CD1c-positive myeloid dendritic cell (primary cell): ENCODE results near the gene PPFIA3.

Experiments used
- DNase-seq: peaks from one replicate; pipeline ENCODE4 v3.0.0-alpha.2; 2016; ENCODE audit errors: extremely low spot score

The PPFIA3 gene

DNA sequence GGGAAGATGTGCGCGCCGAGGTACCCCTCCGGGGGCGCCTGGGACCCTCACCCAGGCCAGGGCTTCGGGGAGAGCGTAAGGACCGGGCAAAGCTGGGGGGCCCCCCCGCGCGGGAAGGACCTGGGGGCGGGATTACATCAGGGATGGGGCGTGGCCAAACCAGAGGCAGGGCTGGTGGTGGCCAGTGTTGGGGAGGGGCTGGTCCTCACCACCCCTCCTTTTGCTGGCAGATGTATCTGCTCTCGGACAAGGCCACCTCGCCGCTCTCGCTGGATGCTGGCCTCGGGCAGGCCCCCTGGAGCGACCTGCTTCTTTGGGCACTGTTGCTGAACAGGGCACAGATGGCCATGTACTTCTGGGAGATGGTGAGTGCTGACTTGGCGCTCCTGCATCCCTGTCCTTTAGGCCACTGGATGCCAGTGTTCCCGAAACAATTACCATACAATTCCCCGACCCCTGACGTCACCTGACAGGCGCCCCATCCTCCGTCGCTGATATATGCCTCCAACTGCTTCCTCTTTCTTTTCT, 63.6 kb downstream of the PPFIA3 start:
- DNase-seq, result no peak

DNA sequence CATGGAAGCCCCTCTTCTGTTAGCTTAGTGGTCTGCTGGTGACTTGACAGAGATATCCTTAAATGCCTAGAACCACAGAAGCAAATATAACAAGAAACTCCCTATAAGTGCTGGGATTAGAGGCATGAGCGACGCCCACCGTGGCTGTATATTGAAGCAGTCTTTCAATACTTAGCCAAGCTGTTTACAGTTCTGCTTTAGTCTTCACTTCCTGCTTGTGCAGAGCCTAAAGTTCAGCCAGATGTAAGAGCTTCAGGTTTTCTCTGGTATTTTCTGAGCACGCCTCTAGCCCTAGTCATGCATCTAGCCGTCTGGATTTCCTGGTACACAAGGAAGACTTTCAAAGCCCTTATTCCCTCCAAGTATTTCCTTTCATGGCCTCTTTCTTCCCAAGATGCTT, 66.8 kb downstream of the PPFIA3 start:
- peak; percentile 17 for DNase-seq

DNA sequence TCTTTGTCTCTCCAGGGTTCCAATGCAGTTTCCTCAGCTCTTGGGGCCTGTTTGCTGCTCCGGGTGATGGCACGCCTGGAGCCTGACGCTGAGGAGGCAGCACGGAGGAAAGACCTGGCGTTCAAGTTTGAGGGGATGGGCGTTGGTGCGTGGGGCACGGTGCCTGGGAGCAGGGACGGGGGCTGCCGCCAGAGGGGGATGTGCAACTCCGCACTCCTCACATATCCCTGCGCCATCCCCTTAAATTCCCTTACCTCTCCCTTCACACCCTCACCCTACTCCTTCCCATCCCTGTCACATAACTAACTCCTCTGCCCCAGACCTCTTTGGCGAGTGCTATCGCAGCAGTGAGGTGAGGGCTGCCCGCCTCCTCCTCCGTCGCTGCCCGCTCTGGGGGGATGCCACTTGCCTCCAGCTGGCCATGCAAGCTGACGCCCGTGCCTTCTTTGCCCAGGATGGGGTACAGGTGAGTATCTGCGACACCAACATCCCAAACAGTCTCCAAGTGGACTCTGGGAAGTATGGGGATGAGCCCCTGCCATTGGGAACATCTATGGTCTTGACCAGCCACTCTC, 69.4 kb downstream of the PPFIA3 start:
- DNase-seq, result no peak

DNA sequence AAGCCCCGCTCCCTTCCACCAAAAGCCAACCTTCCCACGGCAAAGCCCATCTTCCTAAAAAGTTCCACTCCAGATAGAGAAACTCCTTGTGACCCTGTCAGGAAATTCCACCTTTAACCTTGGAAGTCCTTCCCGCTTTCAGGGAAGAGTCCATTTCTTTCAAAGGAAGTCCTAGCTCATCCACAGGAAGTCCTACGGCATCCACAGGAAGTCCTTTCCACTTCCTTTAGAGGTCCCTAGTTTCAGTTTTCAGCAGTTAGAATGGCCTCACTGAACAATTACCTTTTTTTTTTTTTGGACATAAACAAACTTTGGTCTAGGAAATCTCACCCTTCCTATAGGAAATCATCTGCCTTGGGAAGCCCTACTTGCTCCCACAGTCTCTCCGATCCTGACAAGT, 69.9 kb downstream of the PPFIA3 start:
- no peak for DNase-seq

DNA sequence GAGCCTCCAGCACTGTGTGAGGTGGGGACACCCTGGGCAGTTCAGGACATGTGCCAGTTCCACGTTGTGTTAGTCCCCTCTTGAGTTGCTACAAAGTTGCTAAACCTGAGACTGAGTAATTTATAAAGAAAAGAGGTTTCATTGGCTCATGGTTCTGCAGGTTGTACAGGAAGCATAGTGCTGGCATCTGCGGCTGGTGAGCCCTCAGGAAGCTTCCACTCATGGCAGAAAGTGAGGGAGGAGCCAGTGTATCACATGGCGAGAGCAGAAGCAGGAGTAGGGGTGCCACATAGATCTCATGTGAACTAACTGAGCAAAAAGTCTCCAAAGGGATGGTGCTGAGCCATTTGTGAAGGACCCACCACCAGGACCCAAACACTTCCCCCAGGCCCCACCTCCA, 71.4 kb downstream of the PPFIA3 start:
- DNase-seq, result no peak

DNA sequence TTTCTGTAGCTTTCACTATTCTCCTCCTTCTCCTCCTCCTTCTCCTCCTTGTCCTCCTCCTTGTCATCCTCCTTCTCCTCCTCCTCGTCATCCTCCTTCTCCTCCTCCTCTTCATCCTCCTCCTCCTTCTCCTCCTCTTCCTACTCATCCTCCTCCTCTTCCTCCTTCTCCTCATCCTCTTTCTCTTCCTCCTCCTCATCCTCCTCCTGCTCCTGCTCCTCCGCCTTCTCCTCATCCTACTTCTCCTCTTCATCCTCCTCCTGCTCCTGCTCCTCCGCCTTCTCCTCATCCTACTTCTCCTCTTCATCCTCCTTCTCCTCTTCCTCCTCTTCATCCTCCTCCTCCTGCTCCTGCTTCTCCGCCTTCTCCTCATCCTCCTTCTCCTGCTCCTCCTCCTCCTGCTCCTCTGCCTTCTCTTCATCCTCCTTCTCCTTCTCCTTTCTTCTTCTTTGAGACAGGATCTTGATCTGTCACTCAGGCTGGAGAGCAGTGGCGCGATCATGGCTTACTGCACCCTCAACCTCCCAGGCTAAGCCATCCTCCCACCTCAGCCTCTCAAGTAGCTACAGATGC, 74.6 kb downstream of the PPFIA3 start:
- no peak for DNase-seq

DNA sequence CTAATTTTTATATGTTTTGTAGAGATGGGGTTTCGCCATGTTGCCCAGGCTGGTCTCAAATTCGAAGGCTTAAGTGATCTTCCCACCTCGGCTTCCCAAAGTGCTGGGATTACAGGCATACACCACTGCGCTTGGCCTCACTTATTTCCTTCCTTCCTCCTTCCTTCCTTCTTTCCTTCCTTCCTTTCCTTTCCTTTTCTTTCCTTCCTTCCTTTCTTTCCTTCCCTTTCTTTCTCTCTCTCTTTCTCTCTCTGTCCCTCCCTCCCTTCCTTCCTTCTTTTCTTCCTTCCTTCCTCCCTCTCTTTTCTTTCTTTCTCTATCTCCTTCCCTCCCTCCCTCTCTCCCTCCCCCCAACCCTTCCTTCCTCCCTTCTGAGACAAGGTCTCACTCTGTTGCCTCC, 75.1 kb downstream of the PPFIA3 start:
- DNase-seq, result no peak

DNA sequence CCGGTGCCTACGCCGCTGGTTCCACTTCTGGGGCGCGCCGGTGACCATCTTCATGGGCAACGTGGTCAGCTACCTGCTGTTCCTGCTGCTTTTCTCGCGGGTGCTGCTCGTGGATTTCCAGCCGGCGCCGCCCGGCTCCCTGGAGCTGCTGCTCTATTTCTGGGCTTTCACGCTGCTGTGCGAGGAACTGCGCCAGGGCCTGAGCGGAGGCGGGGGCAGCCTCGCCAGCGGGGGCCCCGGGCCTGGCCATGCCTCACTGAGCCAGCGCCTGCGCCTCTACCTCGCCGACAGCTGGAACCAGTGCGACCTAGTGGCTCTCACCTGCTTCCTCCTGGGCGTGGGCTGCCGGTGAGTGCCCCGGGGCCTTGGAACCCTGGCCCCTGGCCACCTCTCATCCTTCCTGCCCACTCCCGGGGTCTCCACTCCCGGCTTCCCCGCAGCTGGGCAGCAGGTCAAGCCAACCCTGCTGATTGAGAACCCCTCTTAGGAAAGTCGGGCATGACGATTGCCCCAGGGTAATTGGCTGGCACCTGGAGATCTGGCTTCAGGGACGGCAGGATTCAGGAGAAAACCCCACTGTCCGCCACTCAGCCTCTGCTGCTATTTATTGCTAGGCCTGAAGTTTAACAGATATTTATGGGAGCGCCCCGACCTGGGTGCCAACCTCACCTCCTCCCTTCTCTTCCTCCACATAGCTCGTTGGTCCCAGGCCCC, 77.3 kb downstream of the PPFIA3 start:
- no peak for DNase-seq

DNA sequence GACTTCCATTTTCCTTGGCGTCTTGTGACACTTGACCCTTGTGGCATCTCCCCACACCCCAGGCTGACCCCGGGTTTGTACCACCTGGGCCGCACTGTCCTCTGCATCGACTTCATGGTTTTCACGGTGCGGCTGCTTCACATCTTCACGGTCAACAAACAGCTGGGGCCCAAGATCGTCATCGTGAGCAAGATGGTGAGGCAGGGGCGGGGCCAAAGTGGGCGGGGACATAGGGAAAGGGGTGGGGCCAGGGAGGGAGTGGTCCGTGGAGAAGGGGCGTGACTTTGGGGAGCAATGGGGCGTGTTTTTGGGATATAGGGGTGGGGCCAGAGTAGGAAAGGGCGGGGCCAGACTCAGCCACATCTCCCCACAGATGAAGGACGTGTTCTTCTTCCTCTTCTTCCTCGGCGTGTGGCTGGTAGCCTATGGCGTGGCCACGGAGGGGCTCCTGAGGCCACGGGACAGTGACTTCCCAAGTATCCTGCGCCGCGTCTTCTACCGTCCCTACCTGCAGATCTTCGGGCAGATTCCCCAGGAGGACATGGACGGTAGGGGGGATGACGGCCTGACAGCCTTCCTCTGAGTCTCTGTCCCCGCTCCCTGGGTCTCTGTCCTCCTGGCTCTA, 81.0 kb downstream of the PPFIA3 start:
- DNase-seq, result peak; percentile 9
